Suppressor macrophage (primary cell): ENCODE data around the gene RNFT2.
A peak's percentile ranks its signal among the peaks of the same experiment; 100 is the strongest.
"Not testable (repeated sequence)": the region's sequence is repeated elsewhere in the genome, so short reads cannot be mapped to it uniquely, and the experiment has no call there.

ENCODE experiments used
- DNase-seq, 4 experiments: peaks; one replicate each; pipeline ENCODE4 v3.0.0-alpha.2; 2020 to 2022

Gene RNFT2

DNA sequence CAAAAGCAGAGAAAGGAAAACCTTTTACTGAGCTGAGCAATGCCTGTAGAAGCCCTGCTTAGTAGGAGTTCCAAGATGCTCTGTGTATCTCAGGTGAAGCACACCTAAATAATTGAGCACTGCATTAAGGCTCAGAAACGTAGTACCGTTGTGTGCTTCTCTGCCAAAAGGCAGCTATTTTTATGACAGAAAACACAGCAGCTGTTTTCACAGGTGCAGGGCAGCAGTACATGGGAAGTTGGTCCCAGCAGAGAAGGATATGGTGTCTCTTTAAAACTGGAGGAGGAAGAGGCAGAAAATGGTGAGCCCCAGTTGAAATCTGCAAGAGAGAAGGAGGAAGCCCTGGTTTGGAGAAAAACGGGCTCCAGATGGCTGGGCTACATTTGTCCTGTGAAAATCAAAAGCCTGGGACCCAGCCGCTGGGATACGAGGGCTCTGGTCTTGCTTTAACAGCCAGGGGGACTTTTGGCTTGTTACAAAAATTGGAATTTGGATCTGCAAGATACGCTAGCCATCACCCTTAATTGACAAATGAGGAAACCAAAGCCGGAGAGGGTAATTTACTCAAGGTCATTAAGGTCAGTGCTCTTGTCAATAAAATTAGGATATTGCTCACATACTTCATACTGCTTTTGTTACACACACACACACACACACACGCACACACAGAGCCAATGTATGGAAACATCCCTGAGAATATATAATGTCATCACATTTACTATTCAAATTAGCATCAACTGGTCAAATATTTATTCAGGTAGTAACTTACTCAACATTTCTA, 27.6 kb upstream of the RNFT2 start:
- DNase-seq, result no peak

DNA sequence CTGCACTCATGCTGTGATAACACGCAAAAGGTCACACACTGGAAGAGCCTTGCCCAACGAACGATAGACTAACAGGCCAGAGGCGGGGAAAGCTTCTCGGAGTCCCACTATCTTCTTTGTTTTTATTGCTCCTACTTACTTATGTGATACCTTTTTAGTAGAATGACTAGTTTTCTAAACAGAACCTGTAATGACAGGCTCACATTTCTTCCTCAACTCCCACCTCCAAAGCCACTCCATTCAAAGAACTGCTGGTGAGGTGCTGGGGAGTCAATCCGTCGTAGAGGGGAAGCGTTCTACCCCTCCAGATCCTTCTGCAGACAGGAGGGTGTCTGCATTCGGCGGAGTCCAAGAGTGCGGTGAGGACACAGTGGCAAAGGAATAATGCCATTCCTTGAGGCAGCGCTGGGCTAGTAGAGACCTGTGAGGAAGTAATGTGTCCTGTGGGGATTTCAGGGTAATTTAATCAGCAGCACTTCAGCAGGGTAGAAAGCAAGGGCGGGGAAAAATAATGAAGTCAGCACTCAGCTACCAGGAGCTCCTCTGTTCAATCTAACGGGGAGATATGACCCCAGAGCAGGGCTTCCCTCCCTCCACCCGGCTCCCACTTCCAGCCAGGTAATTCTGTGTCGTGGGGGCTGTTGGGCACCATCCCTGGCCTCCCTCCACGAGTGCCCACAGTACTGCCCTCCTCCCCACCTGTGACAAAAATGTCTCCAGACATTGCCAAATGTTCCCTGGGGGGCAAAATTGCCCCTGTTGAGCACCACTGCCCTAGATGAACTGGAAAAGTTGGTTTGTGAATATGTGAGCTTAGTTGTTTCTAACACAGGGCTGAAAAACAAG, 25.4 kb upstream of the RNFT2 start:
- no peak for DNase-seq

DNA sequence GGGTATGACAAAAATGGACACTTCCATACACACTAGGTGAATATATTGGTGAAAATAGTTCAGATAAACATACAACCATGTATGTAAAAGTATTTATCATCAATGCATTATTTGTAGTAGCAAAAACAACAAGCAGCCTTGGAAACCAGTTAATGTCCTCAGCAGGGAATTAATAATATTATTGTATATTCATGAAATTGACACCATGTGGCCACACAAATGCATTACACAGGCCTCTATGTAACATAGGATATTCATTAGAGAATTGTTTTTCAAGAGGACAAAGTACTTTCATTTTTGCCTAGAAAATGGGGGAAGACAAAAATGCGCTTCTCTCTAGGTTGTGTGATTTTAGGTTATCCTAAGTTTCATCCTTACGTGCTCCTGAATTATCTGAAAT, 24.6 kb upstream of the RNFT2 start:
- DNase-seq, result no peak

- DNase-seq, result no peak
Observed at GRCh38 chr12:116714175-116714574, 23.9 kb upstream of the RNFT2 start.

DNA sequence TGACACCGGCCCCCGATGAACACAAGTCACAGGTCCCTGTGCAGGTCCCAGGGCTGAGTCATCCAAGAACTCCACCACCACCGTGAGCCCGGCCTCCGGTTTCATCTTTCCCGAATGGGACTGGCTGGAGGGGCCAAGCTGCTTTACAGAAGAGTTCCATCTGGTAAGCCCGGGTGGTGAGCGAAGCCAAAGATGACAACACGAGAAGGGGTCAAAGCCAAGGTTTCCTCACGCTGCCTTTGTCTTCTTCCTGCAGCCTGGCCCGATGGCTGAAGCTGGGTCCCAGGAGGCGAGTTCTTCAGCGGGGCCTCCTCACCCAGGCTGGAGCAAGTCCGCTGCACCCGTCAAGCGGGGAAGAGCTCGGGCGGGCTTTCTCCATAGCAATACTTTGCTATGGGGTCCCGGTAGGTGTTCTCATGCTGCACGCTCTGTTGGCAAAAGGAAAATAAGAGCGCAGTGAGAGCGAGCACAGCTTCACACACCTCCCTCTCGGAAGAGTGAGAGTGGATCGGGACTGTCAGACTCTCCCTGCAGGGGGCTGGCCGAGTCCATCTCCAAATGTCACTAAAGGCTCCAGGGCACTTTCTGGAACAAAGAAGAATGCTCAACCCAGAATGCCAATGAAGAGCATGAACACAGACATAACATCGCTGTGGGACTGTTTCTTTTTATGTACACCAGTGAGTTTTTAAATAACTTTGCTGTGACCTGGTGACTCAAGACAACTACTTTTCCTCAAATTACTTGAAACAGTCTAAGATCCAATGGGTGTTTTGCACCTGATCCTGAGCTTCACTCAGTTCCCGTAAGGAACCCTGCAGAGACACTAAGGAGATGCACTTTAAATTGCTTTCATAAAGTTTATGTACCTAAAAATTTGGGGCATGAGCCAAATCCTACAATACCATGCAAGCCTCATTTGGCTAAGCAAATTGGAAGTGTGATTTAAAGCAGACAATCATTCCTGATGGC, 20.4 kb upstream of the RNFT2 start:
- no peak for DNase-seq

GRCh38 chr12:116718655-116719454, 19.3 kb upstream of the RNFT2 start:
- DNase-seq, result no peak

GRCh38 chr12:116719731-116720528, 18.2 kb upstream of the RNFT2 start:
- no peak for DNase-seq

GRCh38 chr12:116722245-116722644, 15.9 kb upstream of the RNFT2 start:
- DNase-seq, result no peak

- DNase-seq, result no peak
Observed at GRCh38 chr12:116726694-116727093, 11.4 kb upstream of the RNFT2 start.

DNA sequence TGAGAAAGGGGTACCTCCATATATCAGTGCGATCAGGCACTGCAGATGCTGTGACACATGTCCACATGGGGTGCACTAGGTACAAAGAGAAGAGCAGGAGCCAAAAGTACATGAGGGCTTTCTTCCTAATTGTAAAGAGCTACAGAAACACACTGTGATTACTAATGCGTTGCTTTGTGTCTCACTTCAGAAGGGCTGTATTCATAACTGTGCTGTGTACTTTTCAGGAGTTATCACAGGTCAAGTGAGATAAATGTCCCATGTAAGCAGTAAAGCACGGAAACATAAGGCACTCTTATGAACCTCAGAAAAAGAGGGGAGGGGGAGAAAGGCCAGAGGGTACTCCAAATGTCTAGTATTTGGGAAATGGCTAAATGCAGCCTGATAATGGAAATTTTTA, 10.9 kb upstream of the RNFT2 start:
- no peak for DNase-seq

GRCh38 chr12:116727891-116728290, 10.2 kb upstream of the RNFT2 start:
- DNase-seq, result no peak

DNA sequence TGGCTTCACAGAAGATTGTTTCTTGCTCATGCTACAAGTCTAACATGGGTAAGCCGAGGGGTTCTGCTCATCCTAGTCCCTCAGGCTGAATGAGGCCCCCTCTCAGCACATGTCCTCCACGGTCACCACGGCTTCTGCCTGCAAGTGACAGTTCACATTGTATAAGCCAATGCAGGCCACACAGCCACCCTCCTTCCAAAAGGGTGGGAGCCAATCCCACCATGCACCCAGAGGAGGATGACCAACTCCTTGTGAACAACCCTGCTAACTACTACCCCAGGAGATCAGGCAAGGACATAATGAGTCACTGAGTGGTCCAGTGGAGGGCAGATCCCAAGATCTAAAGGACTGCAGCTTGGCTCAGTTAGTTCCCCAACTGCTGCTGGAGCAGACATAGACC, 6.3 kb upstream of the RNFT2 start:
- DNase-seq, result no peak

- no peak for DNase-seq
Observed at GRCh38 chr12:116734156-116734768, 3.9 kb upstream of the RNFT2 start.

DNA sequence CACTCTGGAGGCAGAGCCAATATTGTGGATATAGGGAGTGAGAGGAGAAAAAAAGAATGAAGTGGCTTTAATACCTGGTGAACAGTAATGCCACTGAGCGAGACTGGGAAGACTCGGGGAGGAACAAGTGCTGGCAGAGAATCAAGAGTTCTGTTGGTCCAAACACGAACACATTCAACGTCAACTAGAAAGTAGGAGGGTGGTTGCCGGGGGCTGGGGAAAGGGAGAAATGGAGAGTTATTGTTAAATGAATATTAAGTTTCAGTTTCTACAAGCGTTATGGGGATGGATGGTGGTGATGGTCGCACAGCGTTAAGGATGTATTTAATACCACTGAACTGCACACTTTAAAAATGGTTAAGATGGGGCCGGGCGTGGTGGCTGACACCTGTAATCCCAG, 3.0 kb upstream of the RNFT2 start:
- DNase-seq, result no peak

DNA sequence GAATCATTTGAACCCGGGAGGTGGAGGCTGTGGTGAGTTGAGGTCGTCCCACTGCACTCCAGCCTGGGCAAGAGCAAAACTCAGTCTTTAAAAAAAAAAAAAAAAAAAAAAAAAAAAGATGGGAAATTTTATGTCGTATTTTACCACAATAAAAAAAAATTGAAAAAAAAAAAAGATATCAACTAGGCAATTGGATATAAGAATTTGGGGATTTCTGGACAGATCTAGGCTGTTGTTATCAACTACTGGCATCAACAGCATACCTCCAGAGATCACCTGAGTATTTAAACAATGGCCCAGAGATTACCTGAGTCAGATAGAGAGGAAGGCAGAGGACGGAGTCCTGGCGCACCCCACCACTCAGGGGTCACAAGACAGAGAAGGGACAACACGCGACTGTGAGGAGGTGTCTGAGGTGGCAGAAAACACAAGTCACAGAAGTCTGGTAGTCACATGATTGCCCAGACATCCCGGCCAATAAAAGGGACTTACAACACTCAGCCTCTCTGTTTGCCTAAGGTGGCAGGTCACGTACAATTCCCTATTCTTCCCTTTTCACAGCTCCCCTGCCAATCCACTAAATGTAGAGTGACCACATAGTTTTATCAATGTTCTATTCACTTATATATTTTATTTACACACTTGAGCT, 2.0 kb upstream of the RNFT2 start:
- peak; percentile 12 to 54 (median 38) for DNase-seq

- peak in 1 of 4 experiments; percentile 20 for DNase-seq
Observed at GRCh38 chr12:116736962-116737773, 947 bp upstream of the RNFT2 start.

- no peak for DNase-seq
Observed at GRCh38 chr12:116739381-116739887, 1.3 kb downstream of the RNFT2 start.

GRCh38 chr12:116742787-116743186, 4.7 kb downstream of the RNFT2 start:
- not testable (repeated sequence) for DNase-seq

DNA sequence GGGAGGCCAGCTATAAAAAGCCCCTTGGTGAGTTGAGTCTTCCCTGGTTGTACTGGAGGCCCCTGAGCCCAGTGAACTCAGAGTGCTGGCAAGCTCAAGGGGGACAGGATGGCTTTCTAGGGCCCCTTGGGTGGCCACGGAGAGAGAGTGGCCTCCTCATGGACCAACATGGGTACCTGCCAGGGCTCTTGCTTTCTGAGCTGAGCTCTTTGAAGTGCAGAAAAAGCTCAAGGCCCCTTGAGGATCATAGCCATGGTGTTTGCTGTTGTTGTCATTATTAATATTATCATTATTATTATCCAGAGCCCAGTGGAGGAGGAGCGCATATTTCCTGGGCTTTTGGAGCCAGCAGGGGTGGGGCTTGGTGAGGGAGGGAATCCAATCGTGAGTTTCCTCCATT, 6.7 kb downstream of the RNFT2 start:
- DNase-seq, result no peak
